GM21360 (cell line): ENCODE data around the gene ZNF536.

Experiments used
- ATAC-seq: cut with Tn5 transposase; IDR thresholded peaks from one replicate; pipeline ENCODE4 v1.9.1; 2021; ENCODE audit warnings: mild to moderate bottlenecking, moderate library complexity; ENCODE audit not compliant: unreplicated experiment

The ZNF536 gene

GRCh38 chr19:30519607-30520205 is 147.5 kb downstream of the ZNF536 start:
- ATAC-seq = no peak

GRCh38 chr19:30520735-30521479 is 148.7 kb downstream of the ZNF536 start:
- no peak for ATAC-seq

DNA sequence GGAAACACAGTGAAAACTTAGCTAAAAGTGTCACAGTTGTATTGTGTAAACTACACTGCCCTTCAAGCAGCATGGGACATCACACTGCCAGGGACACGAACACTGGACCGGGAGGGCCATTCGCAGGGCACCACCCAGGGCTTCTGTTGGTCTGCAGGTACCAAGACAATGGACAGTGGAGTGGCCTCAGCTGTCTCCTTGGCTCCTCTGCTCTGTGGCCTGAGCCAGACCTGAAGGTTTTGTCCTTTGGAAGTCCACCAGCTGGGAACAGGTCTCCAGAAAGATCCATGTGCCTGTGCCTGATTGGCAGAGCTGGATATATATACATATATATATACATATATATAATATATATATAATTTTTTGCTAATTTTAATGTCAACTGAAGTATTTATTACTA is 149.8 kb downstream of the ZNF536 start:
- no peak for ATAC-seq

- ATAC-seq = no peak
Observed at GRCh38 chr19:30522341-30522740, 150.2 kb downstream of the ZNF536 start.

DNA sequence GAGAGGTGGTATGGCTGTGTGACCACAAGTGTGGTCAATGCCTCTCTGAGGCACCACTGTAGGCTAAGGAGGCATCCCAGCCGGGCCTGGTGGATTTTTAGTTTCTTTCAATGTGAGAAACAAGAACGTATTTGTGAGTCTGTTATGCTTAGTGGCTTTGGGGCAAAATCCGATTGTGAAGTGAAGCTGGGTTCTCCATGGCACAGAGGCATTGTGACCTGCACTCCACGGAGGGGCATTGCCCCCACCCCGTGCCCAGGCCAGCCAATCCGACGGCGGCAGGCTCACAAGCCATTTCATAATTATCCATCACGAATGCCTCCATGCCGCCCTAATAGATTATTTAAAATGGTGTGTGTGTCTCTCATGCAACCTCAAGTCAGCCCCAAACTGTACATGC is 151.6 kb downstream of the ZNF536 start:
- ATAC-seq = no peak

DNA sequence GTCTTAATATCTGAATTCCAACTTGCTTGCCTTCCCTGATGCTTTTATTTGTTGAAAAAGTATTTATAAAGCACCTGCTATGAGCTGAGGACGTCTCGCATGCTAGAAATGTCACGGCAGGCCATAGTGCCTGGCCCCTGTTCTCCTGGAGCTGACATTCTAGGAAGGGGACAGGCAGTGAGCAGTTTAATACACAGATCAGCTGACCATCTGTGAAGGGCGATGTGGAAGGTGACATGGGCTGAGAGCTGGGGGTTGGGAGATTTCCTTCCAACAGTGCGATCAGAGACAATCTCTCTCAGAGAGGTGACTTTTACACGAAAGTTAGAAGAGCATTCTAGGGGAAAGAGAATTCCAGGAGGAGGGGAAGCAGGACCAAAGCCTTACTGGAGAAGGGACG is 153.2 kb downstream of the ZNF536 start:
- ATAC-seq = no peak

- no peak for ATAC-seq
Observed at GRCh38 chr19:30528919-30529318, 156.7 kb downstream of the ZNF536 start.

DNA sequence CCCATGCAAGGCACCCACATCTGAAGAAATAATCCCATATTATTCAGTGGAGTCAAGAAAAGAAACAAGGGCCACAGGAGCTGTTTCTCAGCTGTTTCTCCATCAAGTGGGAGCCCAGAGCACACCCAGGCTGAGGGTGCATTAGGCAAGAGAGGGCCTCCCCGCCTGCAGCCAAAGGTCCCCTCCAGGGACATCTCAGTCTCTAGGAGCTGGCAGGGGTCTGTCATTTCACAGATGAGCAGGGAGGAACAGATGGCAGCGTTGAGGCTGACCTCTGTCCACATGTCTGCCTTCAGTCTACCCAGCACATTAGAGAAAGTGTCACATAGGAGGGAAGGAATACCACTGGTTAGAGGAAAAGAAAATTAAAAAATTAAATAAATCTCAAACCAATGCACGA is 157.7 kb downstream of the ZNF536 start:
- ATAC-seq = no peak

- ATAC-seq = no peak
Observed at GRCh38 chr19:30530751-30531150, 158.6 kb downstream of the ZNF536 start.

DNA sequence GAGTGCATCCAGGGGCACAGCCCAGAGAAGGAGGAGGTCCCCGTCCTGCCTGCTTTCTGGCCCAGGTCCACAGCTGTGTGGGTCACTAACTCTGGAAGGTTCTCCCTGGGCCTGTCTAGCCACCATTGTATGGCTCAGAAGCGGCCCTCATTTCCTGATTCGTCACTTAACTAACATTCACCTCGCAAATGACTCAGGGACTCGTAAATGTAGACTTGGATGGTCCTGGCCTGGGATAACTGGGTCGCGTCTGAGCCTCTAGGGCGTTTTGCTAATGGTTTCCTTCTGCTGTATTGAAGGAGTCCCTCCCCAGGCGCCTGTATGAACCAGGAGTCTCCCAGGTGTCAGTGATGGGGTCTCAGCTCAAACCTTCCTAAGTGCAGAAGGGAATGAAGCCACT is 162.8 kb downstream of the ZNF536 start:
- no peak for ATAC-seq

- no peak for ATAC-seq
Observed at GRCh38 chr19:30536975-30537374, 164.8 kb downstream of the ZNF536 start.

GRCh38 chr19:30539315-30539714 is 167.1 kb downstream of the ZNF536 start:
- no peak for ATAC-seq

DNA sequence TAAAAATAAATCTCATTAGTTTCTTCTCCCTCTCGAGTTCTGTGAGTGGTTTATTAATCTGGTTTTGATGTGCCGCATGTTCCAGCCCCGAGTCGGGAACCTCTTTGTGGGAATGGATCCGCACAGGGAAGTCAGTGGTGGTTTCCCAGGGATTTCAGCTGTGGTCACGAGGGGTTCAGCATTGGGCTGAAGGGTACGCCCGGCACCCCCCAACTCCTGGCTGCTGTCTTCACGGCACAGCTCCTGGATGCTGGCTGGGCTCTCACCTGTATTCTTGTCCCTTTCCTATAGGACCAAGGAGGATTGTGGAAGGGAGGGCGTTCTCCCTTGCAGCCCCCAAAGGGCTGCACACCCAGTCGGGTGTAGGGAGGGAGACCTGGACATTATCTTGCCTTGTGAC is 167.8 kb downstream of the ZNF536 start:
- ATAC-seq = no peak

DNA sequence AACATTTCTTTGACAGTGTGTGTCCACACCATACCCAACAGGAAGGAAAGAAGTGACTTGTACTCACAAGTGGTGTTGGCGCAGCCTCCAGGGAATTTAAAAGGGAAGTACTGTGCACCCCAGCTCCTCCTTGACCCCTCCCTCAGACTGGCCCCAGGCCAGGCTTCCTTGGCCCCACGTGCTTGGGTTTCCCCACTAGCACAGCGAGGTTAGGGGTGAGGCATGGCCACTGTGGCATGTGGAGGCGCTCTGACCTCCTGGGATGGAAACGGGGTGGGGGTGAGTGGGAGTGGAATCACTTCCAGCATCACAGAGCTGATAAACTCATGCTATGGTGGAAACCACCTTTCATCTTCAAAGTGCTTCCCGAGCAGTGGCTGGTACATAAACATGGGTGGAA is 168.6 kb downstream of the ZNF536 start:
- no peak for ATAC-seq

DNA sequence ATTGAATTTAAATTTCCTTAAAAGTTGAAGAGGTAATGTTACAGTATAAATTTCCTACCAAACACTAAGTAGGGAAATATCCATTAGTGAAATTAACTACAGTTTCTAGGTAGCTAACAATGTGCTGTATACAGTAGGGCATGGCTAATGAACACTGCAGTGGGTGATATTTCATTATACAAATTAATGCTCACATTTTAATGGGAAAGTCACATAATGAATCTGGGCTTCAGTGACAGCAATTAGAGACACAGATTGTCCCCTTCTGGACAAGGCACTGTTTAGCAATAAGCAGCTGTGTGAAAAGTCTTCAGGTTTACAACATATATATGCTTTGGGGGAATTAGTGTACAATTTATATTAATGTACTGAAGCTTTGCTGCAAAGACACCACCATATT is 169.4 kb downstream of the ZNF536 start:
- no peak for ATAC-seq

- no peak for ATAC-seq
Observed at GRCh38 chr19:30543243-30543945, 171.2 kb downstream of the ZNF536 start.

DNA sequence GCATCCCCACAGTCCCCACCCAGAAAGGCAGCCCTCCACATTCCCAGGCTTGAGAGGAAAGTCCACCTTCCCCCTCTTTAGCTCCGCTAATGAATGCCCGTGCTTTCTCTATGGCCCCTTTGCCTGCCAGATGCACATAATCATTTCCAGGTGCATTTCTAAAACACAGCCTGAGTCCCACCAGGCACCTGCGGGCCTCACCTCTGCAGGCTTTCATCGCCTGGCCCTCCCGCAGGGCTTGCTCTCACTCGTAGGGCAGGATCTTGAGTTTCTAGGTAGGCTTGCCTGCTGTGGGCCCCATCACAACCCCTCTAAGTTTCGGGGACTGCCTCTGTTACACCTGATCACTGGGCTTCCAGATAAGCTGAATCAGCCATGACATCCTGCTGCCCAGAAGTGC is 173.6 kb downstream of the ZNF536 start:
- ATAC-seq = no peak

GRCh38 chr19:30546332-30546731 is 174.1 kb downstream of the ZNF536 start:
- no peak for ATAC-seq

DNA sequence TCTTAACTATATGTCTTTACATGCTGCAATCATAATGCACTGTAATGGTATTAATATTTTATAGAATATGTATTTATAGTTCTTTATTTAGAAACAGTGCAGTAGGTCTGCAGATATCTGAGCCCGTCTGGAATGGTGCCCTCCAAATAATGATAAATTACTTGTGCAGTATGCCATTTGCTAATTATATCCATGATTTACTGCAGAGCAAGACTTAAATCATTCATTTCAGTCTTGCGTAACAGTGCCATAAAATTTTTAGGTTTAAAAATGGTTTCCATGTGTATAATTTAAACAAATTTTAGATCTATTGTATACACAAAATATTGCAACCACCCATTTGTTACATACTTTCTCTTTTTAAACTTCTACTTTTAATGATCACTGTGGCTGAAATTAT is 175.1 kb downstream of the ZNF536 start:
- no peak for ATAC-seq

GRCh38 chr19:30549151-30549550 is 177.0 kb downstream of the ZNF536 start:
- ATAC-seq = no peak

DNA sequence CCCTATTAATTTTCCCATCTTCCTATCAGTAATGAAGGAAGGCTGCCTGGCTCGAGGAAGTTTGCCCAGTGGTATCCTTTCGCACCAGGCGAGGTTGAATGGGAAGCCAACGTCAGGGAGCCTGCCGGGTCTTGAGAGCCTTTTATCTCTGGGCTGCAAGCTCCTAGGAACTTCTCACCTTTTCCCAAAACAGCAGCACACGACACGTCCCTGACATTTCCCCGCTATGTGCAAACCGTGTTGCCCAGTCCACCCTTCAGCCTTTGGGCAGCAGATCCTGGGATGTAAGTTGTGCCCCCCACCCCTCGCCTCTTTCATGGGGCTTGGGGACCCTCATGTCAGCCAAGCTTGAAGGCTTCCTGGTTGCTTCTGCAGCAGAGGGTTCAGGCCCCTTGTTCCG is 179.1 kb downstream of the ZNF536 start:
- no peak for ATAC-seq

DNA sequence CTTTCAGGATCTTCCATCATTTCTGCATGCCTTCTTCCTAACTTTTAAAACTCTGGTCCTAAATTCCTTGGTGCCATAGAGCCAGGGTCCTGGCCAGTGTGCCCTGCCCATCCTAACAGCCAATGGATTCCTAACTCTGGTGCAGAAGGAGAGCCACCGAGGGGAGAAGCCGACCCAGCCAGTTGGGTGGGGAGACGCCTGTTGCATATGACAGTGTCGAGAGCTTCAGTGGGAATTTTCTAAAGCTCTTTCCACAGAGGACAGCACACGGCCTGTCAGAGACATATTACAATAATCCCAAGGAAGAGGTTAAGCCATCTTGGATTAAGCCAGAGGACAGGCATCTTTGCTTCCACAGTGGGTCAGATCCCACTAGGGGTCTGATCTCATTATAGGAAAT is 180.4 kb downstream of the ZNF536 start:
- ATAC-seq = no peak
